Bronchial epithelial cell (primary cell): ENCODE results near the gene HDAC8. TPM values are rescaled to one million over a fixed set of nuclear protein-coding genes. Genes with fewer than 3 reads are reported as not detected.
A peak's percentile ranks its signal among the peaks of the same experiment; 100 is the strongest.

Source experiments
- DNase-seq: peaks from one replicate; pipeline ENCODE4 v3.0.0-alpha.2; 2010; ENCODE audit warnings: low read depth
- FAIRE-seq: peaks from 2 replicates; lab custom pipeline; 2011; peaks lifted over from hg19 to GRCh38; lab: Jason Lieb, UNC
- H3K27me3 ChIP-seq: 2 replicates; pipeline ENCODE4 v1.5.1; 2011; ENCODE audit warnings: low read length; ENCODE audit not compliant: control insufficient read depth, insufficient read depth
- H3K36me3 ChIP-seq: 2 replicates; pipeline ENCODE4 v1.5.1; 2011; ENCODE audit warnings: low read length; ENCODE audit not compliant: control insufficient read depth, insufficient read depth
- H3K4me3 ChIP-seq: 2 replicates; pipeline ENCODE4 v1.5.1; 2011; ENCODE audit warnings: mild to moderate bottlenecking, low read depth, low read length, control low read depth
- total RNA-seq: library from RNA; depleted of rRNA; stranded (reverse); fragments of >200 nt; gene quantifications from 2 replicates; pipeline ENCODE4 v1.2.1, GENCODE V29; 2014
- TF ChIP-seq, protein P1 (sequence below): IDR thresholded peaks from 2 replicates; pipeline ENCODE4 v1.5.1; 2011; ENCODE audit warnings: mild to moderate bottlenecking, moderate library complexity, low read length, control low read depth, inconsistent platforms; ENCODE audit not compliant: insufficient read depth, severe bottlenecking

HDAC8 gene
- total RNA-seq, 1 donor from 2014 or later = 17.6 TPM

DNA sequence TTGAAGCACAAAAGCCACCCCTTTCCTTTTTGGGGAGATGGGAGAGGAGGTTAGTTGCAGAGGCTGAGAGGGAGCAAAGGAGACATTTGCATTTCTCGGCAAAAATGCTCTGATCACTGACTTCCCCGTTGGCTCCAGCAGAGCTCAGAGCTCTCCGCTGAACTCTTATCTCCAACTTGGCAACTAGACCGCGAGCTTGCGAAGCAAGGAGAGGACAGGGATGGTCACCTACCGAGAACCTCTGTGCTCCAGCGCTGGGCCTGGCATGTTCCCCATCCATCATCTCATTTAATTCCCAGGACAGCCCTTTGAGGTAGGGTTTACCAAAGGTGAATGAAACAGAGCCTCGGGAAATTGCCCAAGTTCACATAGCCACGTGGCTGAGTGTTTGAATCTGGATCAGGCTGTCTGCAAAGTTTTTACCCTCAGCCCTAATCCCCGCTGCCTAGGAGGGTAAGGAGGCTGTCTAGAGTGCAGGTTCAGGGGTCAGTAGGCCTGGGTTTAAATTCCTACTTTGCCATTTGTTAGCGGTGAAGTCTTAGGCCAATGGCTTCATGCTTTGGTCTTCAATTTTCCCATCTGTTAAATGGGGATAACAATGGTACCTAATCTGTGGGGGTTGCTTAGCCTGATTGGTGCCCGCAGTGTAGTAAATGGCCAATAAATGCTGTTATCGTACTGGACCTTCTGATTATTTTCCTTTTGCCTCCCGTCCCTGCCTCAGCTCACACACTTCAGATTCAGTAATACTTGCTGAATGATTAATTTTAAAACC lies 263.2 kb downstream of the HDAC8 start:
- FAIRE-seq (no peak), DNase-seq (no peak)
- Histone ChIP-seq H3K36me3 (no peaks in the 10 kb centered on the region), H3K4me3 (no peak overlapping the region), H3K27me3 (peaks cover 19% of the 10 kb centered on the region)
- TF ChIP-seq, protein P1, sequence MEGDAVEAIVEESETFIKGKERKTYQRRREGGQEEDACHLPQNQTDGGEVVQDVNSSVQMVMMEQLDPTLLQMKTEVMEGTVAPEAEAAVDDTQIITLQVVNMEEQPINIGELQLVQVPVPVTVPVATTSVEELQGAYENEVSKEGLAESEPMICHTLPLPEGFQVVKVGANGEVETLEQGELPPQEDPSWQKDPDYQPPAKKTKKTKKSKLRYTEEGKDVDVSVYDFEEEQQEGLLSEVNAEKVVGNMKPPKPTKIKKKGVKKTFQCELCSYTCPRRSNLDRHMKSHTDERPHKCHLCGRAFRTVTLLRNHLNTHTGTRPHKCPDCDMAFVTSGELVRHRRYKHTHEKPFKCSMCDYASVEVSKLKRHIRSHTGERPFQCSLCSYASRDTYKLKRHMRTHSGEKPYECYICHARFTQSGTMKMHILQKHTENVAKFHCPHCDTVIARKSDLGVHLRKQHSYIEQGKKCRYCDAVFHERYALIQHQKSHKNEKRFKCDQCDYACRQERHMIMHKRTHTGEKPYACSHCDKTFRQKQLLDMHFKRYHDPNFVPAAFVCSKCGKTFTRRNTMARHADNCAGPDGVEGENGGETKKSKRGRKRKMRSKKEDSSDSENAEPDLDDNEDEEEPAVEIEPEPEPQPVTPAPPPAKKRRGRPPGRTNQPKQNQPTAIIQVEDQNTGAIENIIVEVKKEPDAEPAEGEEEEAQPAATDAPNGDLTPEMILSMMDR = no peak

DNA sequence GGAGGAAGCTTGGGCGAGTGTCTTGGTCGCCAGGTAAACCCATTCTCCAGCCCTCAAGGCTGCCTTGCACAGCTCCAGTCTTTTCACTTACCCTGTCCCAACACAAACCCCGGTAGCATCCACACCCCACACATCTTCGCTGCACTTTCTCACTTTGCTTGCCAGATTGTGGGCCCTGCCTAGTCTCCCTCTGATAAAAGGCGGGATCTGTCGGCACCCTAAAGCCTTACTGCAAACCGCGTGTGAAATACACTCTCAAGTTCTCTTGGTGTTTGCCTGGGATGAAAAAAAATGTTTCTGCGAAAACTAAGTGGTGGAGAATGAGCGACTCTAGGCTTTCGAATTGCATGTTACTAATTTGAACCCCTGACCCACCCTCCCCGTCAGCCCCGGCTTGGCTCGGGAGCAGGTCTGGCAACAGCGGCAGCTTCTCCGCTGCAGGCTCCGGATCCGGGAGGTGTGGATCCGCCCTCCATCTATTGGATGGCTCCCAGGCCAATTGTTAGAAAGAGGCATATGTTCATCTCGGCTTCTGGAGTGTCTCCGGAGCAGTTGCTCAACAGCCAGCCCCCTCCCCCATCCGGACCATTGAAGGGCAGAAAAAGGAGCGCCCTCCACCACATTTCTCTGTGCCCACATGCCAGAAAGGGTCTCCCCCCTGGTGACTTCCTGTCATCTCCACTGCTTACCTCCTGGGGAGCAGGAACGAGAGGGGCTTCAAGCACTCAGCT lies 263.9 kb downstream of the HDAC8 start:
- FAIRE-seq (no peak), DNase-seq (peak; percentile 40)
- Histone ChIP-seq H3K4me3 (no peak overlapping the region), H3K36me3 (no peaks in the 10 kb centered on the region), H3K27me3 (peaks cover 21% of the 10 kb centered on the region)
- TF ChIP-seq, protein P1 = no peak

DNA sequence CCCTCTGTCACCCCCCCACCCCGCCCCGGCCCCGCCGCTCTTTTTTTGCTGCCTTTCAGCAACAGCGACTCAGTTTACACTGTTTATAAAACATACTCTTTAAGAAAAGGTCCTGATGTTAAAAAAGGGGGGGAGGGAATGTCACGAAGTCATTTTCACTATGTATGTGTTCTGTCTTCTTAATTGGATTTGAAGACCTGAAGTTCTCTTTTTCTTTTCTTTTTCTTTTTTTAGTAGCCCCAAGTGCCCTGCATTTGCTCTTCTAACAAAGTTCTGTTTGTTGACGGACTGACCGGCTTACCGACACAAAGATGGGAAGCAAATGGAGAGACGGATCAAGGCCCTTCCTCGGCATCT lies 264.5 kb downstream of the HDAC8 start:
- Histone ChIP-seq H3K27me3 (peaks cover 21% of the 10 kb centered on the region), H3K36me3 (no peaks in the 10 kb centered on the region), H3K4me3 (no peak overlapping the region)
- TF ChIP-seq, protein P1 = no peak
- no peak for FAIRE-seq
- no peak for DNase-seq

DNA sequence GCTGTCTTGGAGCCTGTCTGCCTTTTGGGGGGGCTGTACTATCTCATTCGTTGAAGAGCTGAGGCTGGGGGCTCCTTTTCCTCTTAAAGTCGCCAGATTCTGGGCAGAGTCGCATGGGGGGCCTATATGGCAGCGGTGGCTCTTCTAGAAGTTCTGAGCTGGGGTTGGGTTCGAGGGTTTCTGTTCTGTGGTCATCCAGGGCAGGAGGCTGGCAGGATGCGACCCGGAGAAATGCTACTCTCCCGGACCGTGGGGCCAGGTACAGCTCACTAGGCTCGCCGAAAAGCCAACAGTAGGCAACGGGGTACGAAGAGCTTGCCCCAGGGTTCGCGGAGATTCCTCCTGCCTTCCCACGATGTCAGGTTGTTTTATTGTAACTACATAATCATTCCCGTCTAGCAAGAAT lies 265.0 kb downstream of the HDAC8 start:
- Histone ChIP-seq H3K36me3 (no peaks in the 10 kb centered on the region), H3K4me3 (no peak overlapping the region), H3K27me3 (peaks cover 21% of the 10 kb centered on the region)
- DNase-seq = no peak
- no peak for FAIRE-seq
- TF ChIP-seq, protein P1 = no peak

DNA sequence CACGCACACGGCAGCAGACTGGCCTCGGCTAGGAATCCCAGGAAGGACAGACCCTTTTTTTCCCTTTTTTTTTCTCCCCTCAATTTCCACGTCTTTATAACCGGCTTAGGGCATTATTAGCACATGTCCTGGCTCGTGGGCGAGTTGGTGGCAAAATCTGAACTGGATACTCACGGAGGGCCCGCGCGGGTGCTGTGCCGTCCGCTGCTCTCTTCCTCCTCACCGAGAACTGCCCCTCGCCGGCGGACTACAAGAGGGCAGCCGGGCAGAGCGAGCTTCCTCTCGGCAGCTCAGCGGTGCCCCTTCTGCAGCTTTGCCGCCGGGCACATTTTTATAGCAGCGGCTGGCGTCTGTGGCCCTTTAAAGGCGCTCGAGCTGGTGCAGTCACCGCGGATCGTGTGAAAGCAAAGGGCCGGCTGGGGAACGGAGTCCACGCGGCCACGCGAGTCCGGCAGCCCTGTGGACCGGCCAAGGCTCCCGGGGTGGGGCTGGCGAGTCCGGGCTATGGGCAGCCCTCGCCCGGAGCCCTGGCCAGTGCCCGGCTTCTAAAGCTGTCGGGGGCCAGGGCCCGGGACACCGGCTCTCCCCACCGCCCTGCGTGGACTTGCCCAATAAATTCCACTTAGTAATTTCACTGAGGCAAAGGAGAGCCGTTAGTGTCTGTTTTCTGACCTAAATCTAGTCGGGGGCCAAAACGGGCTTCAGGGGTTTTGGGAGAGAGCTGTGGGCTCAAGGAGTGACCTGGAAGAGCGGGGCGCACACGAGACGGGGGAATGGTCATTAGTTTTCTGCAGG lies 265.6 kb downstream of the HDAC8 start:
- Histone ChIP-seq H3K27me3 (peaks cover 21% of the 10 kb centered on the region), H3K4me3 (peak overlapping the region; percentile 44), H3K36me3 (no peaks in the 10 kb centered on the region)
- TF ChIP-seq, protein P1 = no peak
- peak; percentile 32 for DNase-seq
- FAIRE-seq = no peak
